ENCODE data around the gene PDCD7.

PDCD7 gene

DNA sequence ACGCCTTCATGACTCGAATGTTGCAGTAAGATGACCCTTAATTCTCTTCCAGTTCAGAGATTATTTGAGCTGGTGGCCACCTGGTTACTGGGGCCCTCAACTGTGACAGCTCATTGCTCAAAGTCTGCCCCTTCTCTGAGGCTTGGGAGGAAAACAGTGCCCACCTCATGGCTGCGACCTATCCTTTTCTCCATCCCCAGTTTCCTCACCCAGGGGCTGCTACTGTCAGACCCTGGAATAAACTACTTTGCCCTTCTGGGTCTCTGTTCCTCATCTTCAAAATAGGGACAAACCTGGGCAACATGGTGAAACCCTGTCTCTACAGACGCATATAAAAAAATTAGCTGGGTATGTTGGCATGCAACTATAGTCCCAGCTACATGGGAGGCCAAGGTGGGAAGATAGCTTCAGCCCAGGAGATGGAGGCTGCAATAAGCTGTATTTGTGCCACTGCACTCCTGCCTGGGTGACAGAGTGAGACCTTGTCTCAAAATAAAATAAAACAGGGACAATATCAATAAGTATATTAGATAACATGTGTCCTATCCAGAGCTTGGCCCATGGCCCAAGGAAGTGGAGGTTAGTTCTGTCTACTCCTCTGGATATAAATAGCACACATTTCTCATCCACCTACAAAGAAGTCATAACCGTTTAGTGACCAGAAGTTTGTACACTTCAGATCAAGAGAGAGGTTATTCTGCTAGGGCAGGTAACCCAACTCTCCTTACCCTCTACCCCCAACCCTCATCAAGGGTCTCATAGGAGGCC lies 63.6 kb downstream of the PDCD7 start:
- DNase-seq = no peak

DNA sequence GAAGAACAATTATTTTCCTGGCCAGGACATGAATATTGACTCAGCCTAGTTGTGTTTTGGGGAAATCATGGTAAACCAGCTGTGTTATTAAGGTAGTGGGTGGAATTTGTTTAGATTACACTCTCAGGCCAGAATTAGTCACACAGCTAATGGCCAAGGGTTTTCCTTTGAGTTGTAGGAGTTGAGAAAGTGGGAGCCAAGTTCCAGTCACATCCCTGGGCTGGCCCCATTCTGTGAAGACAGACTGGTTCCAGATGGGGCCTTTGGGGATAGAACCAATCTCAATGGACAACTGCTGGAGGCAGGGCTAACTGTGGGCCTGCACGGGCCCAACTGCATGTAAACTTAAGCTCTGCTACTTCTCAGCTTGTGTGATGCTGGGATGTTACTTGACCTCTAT lies 64.4 kb downstream of the PDCD7 start:
- no peak for DNase-seq

DNA sequence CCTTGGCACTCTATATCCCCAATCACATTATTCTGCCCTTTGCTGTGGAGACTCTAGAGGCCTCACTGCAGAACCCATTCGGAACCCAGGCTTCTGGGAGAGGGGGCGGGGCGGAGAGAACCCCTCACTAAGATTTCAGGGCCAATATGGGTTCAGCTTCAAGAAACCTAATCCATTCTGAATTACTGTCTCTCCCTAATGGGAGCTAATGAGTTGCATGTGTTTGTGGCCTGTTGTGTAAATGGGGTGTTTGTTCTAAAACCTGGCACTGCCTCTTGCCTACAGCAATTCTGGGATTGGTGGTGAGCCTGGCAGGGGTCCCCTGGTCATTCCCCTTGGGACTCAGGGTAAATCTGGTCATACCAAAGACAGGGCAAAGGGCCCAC lies 65.2 kb downstream of the PDCD7 start:
- DNase-seq = no peak

DNA sequence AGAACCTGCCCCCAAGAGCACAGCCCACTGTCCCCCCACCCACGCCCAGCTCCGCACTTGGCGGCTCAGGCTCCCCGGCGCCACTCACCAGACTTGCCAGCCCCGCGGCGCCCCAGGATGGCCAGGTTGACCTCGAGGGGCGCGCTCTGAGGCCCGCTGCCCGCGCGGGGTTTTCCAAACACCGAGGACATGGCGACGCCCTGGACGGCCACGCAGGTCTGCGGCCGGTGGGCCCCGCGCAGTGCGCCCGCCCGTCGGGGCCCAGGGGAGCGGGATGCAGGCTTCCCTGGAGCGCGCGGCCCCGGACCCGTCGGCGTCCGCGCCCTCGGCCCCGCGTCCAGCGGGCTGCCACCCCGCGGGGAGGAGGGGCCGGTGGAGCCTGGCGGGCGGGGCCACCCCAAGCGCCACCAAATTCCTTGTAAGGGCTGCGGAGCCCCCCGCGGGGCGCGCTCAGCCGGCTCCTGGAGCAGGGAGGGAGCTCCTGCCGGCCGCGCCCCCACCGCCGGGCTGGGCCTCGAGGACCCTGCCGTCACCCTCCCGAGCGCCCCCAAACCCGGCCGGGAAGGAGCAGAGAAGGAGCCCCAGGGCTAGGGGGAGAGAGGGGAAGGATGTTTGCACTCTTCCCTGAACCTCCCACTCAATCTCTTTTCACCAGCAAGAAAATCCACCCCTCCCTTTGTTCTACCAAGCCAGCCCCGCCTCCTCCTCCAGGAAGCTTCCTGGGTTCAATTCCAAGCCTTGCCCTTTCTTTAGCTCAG lies 65.8 kb downstream of the PDCD7 start, which contains the start of gene RASL12:
TSS of gene RASL12 (minus strand) at position 347 of the 758 bp plus-strand sequence. CDS start at position 191, 156 bp downstream.
- no peak for DNase-seq
